Upper lobe of left lung (tissue), 4 donors: ENCODE results near the gene CMC2.

Source experiments
- CTCF ChIP-seq, 6 experiments: fragments of 450-650 bp in 4 of 6; fragments of 200-600 bp in 2 of 6; sonication (generic) in 2 of 6; IDR thresholded peaks; one replicate each; pipeline ENCODE4 v1.5.1; 2016 to 2019; ENCODE audit warnings: antibody characterized with exemption in 6 of 6
- EP300 ChIP-seq, 4 donors: sonication (generic); formaldehyde crosslinking; IDR thresholded peaks; one replicate each; pipeline ENCODE4 v1.5.1; 2017; ENCODE audit warnings: antibody characterized with exemption in 4 of 4, control low read depth in 2 of 4
- POLR2A ChIP-seq, 4 donors: fragments of 450-650 bp; IDR thresholded peaks; one replicate each; pipeline ENCODE4 v1.5.1; 2016 to 2017; ENCODE audit warnings: antibody characterized with exemption in 4 of 4, mild to moderate bottlenecking in 2 of 4
- POLR2AphosphoS5 ChIP-seq, 2 donors: sonication (generic); formaldehyde crosslinking; IDR thresholded peaks; one replicate each; pipeline ENCODE4 v1.5.1; 2017; ENCODE audit warnings: antibody characterized with exemption in 2 of 2

GRCh38 chr16:80989801-80990200 is 16.9 kb downstream of the CMC2 start:
- TF ChIP-seq POLR2A (IDR thresholded peaks at IDR 0.05): no peak
- no peak for TF ChIP-seq POLR2AphosphoS5 (IDR thresholded peaks at IDR 0.05)
- TF ChIP-seq CTCF (IDR thresholded peaks at IDR 0.05): no peak
- no peak for TF ChIP-seq EP300 (IDR thresholded peaks at IDR 0.05)
